PC-3 (cell line): Measurements from ENCODE around the gene RPL13A.

Source experiments
- EZH2 ChIP-seq: fragments of 300-600 bp; sonication (generic); IDR thresholded peaks from one replicate; pipeline ENCODE4 v1.6.1; 2017; ENCODE audit warnings: antibody characterized with exemption, mild to moderate bottlenecking, low read length; ENCODE audit not compliant: unreplicated experiment
- TF ChIP-seq, protein P1 (sequence below): fragments of 300-600 bp; sonication (generic); conservative IDR thresholded peaks from 2 replicates; pipeline ENCODE4 v1.5.1; 2017; ENCODE audit warnings: antibody characterized with exemption, low read depth, mild to moderate bottlenecking, low read length

DNA sequence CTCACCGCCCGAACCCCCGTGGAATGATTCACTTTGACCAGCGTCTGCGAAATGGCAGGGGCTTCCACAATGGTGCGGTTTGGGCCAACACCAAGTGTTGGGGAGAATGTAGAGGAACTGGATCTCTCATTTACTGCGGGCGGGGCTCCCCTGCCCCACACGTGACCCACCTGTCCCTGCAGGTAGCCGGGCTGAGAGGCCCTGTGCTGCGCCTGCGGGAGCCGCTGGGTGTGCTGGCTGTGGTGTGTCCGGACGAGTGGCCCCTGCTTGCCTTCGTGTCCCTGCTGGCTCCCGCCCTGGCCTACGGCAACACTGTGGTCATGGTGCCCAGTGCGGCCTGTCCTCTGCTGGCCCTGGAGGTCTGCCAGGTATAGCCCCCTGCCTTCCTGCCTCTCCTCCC is 19.2 kb upstream of the RPL13A start:
- TF ChIP-seq, protein P1, sequence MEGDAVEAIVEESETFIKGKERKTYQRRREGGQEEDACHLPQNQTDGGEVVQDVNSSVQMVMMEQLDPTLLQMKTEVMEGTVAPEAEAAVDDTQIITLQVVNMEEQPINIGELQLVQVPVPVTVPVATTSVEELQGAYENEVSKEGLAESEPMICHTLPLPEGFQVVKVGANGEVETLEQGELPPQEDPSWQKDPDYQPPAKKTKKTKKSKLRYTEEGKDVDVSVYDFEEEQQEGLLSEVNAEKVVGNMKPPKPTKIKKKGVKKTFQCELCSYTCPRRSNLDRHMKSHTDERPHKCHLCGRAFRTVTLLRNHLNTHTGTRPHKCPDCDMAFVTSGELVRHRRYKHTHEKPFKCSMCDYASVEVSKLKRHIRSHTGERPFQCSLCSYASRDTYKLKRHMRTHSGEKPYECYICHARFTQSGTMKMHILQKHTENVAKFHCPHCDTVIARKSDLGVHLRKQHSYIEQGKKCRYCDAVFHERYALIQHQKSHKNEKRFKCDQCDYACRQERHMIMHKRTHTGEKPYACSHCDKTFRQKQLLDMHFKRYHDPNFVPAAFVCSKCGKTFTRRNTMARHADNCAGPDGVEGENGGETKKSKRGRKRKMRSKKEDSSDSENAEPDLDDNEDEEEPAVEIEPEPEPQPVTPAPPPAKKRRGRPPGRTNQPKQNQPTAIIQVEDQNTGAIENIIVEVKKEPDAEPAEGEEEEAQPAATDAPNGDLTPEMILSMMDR: no peak
- TF ChIP-seq EZH2: no peak
